Right renal cortex interstitium (tissue), 3 donors: ENCODE data around the gene WIF1. TPM values are rescaled to one million over a fixed set of nuclear protein-coding genes. Genes with fewer than 3 reads are reported as not detected.

Experiments
- DNase-seq, 3 donors: peaks; one replicate each; pipeline ENCODE4 v3.0.0-alpha.2; 2013; ENCODE audit warnings: low read depth in 3 of 3, low spot score in 2 of 3
- polyA plus RNA-seq, 3 donors: library from polyadenylated mRNA; unstranded; fragments of 120-200 nt; gene quantifications; one replicate each; pipeline ENCODE4 v1.2.1, GENCODE V29; 2013; ENCODE audit not compliant: insufficient read length in 3 of 3

The WIF1 gene
- polyA plus RNA-seq, 3 donors: 2.0 to 2.5 (median 2.1) TPM

DNA sequence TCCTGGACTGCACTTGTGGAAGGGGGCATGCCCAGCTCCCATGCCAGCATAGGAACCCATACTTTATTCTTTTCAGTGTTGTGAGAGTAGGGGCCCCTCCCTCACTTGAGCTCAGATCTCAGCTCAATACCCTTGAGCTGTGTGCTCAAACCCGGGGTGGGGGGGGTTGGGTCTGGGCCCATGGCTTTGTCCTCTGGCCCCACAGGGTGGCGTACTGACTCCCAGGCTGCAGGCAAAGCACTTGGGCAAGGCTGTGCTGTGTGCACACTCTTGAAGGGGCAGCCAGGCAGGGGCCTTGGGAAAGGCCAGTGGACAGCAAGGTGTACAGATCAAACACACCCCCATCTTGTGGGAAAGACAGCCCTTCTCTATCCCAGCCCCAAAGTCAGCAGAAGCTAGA is 81.8 kb downstream of the WIF1 start:
- no peak for DNase-seq

GRCh38 chr12:65025136-65025535 is 96.0 kb downstream of the WIF1 start:
- DNase-seq: no peak

GRCh38 chr12:65023485-65023884 is 97.6 kb downstream of the WIF1 start:
- DNase-seq: no peak

GRCh38 chr12:65022960-65023359 is 98.1 kb downstream of the WIF1 start:
- no peak for DNase-seq

- DNase-seq: no peak
Measured at GRCh38 chr12:65022421-65022820, 98.7 kb downstream of the WIF1 start.

DNA sequence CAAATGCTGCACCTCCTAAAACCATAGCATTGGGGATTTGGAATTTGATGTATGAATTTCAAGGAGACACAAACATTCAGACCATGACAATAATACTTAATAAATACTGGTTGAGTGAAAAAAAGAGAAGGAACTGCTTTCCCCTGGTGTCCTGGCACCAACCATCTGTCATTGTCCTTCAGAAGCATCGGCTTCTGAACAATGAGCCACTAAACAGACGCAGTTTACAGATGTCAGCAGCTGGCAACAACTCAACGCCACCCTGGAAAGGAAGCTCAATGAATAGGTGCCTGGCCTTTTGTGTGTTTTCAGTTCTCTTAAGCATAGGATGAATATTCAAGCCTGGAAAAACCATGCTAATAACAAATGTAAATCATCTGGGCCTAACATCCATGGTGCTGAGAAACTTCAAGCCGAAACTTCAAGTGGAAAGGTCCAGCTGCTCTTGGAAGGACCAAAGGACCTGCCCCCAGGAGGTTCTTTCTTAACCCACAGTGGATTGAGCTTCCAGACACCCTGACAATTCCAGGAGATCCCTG is 101.3 kb downstream of the WIF1 start:
- no peak for DNase-seq

DNA sequence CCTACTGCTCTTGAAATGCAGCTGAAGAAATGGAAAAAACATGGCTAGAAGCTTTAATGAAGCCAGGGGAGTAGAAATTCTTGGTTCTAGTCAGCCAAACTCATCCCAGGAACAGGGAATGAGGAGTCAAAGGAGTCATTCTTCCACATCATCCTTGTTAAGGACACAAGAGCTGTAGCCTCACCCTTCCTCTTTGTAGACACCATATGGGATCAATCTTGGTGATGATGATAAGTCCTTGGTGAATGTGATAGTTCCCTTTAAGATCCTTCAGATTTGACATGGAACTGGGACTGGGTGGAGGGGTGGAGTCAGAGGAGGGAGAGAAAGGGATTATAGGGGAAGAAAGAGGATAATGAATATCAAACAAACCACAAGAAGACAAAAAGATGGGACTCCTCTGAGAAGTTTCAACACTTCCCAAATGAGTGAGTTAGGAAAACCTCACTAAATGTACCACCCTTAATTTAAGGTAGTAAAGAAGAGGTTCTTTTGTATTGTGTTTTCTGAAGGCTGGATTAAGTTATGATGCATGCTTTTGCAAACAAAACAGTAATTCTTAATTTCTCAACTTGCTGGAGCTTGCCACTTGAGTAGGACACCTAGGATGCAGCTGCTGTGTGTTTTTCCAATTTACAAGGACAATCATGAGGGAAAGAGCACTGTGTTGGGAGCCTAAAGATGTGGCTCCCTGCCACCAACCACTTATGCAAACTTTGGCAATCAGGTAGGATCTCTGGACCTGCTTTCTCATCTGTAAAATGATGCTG is 104.0 kb downstream of the WIF1 start:
- DNase-seq: no peak

GRCh38 chr12:65015850-65016249 is 105.3 kb downstream of the WIF1 start:
- no peak for DNase-seq

DNA sequence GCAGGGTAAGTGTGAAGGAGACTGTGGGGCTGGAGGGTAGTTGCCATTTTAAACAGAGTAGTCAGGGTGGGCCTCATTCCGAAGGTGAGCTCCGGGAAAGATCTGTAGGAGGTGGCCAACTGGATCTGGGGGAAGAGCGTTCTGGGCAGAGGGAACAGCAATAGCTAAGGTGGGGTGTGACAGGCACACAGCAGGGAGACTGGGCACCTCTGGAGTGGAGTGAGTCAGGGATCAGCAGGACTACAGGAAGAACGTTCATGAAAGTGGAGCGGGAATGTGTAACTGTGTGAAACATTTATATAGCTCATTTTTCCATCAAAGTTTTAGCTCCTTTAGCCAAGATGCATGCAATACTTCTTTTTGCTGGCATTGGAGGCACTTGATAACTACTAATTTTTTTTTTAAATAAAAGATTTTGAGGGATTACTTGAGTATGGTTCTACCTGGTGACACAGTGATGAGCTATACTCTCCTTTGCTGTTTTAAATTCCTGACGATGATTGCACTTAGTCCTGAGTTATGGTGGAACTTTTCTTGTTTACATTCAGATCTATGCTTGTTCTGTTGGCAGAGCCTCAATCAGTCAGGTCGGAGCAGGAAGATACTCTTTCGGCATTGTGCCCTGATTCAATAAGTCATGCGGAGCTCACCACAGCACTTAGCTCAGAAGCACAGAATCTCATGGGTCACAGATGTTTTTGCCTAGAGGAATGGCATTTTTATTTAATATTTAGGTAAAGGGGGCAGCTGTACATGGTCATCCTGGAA is 106.4 kb downstream of the WIF1 start:
- DNase-seq: no peak

DNA sequence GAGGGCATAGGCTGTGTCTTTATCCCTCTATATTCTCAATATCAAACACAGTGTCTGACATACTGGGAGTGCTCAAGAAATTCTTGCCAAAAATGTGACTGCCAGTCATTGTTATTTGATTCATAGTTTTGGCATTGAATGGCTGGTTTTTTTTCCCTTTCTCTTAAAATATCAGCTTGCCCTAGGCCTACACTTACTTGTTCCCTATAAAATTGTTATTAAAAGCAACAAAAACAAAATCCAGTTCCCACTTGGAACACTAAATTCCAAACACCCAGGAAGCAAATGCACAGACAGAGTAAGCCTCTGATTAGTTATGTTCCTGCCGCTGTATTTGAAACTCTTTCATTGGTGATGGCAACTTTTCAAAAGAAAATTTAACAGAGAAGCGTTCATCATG is 110.7 kb downstream of the WIF1 start:
- no peak for DNase-seq

DNA sequence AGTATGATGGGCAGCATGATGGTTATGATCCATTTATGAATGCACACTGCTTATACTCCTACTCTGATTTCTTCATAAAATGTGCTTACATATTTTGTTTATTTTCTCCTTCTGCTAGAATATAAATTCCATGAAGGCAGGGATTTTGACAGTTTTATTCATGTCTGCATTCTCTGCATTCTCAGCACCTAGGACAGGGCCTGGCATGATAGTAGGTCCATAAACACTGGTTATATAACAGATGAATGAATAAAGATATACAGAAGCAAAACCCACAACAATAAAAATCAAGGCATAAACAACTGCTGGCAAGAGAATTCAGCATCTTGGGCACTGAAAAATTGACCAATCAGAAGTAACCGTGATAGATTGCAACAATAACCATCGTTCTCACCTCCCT is 115.4 kb downstream of the WIF1 start:
- no peak for DNase-seq

- DNase-seq: no peak
Measured at GRCh38 chr12:65004270-65004669, 116.8 kb downstream of the WIF1 start.

Other genes starting within 250 kb of the WIF1 start
- 10 to 100 TPM; 38.5 to 40.7 (median 38.6) TPM for gene LEMD3, start 48.3 kb upstream of the WIF1 start, polyA plus RNA-seq
- 10 to 100 TPM; 21.7 to 23.7 (median 22.4) TPM for gene MSRB3, start 157.4 kb upstream of the WIF1 start, polyA plus RNA-seq